DMS114 treated with DMSO at 0.1 percent for 48 hours (cell line): ENCODE data around the gene PRDM15.

Experiments
- DNase-seq: peaks from one replicate; lab custom pipeline; 2025; ENCODE audit not compliant: unreplicated experiment; lab: John Stamatoyannopoulos, UW

Gene PRDM15

GRCh38 chr21:41766883-41767605 lies 112.1 kb downstream of the PRDM15 start, which contains the start of gene RIPK4:
Gene RIPK4 (minus strand): TSS chr21:41767052. CDS start chr21:41767041, 11 bp downstream.
- DNase-seq = no peak

DNA sequence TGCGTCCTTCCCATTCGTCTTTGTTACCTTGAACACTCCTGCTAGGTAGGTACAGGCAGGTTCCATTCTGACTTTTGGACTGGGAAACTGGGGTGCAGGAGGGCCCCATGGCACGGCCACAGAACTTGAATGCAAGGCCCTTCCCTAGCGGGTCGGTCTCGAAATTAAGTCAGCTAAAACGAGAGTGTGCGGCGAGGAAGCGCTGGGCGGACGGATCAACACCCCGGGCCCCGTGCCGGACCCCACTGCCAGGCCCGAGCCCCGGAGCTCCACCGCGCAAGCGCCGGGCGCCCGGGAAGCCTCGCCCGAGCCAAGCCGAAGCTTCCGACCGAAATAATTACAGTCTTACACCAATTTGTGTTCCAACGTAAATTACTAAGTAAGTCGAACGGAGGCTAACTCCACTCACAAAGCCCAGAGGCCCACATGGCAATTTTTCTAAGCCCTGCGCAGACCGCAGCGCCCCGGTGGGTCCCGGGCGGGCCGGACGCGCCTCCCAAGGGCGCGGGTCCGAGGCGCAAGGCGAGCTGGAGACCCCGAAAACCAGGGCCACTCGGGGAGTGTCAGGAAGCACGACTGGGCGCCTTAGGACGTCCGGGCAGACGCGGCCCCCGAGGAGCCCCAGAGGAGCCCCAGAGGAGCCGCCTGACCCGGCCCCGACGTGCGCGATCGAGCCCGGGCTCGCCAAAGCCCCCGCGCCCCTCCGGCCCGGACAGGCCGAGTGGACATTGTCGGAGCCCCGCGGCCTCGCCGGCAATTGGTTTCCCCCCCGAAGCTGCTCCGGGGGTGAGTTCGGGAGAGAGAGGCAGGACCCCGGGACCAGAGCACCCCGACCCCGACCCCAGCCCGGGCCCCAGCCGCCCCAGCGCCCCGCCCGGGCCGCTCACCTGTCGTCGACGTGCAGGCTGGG lies 112.9 kb downstream of the PRDM15 start:
- no peak for DNase-seq

- no peak for DNase-seq
Observed at GRCh38 chr21:41765420-41765821, 113.7 kb downstream of the PRDM15 start.

DNA sequence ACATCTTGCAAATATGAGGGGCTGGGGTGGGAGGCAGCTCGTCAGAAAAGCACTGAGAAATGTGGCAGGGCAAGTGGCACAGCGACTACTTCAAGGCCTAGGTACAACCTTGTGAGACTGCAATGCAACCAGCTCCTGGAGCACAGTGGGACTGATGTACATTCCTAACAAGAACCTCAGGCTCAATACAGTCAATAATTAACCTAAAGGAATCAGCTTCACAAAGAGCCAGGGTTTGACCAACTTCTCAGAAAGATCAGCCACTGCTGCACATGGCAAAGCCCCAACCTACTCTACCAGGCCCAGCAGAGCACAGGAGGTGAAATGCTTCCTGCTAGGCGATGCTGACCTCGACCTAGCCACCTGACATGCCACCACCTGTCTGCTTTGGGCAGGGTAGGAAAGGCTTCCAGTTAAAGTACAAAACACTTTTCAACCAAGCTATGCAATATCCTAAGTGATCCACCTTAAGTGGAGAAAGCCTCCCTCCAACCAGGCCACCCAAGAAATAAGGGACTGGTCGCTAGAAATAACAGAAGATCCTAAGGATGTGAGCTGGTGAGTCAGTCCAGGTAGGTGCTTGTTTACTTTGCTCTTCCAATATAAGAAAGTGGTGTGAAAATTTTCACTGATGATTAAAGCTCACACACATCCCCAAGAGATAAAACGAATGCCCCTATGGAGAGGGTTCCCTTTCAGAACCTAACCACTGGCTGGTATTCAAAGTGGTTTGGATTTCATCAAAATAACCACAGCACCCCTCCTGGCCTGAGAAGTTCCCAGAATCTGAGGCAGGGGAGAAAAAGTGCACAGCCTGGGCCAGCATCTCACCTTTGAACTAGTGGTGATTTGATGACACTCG lies 114.4 kb downstream of the PRDM15 start:
- no peak for DNase-seq

GRCh38 chr21:41763996-41764395 lies 115.1 kb downstream of the PRDM15 start:
- DNase-seq = no peak

DNA sequence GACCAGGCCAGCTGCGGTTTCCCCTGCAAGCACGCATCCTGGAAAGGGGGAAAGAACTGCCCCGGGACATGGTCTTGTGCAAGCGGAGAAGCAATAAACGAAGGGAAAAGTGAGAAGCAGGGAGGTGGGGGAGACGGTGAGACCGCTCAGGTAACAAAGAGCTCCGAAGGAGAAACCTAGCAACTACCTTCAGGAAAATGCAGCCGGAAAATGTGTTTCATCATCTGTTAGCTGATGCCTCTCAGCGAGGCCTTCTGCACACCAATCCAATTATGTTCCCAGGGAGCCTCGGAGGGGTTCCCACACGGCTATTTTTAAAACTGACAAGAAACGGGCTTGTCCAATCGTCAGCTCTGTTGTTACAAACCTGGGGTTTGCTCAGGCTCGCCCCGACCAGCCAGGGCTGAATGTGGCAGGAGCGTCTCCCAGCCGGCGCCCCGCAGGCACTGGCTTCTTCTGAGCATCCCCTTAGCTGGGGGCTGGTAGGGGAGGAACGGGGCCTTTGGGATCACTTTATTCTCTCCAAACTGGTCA lies 115.7 kb downstream of the PRDM15 start:
- no peak for DNase-seq

DNA sequence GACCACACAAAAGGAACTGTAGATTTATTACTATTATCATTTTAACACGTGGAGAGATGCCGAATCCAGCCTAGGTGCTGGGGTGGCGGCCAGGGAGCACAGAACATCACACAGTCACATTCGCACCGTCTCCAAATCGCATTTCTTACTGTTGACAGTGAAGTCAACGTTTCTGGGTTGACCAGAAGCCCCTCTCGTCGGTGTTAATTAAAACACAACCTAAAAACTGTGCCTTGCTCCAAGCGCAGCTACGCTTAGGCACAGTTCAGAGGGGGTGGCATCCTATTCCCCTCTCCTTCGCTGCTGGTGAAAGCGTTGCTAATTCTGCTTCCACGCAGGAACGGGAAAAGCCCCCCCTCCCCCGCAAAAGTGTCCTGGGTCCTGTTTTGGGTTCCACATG lies 116.4 kb downstream of the PRDM15 start:
- DNase-seq = no peak

GRCh38 chr21:41761934-41762635 lies 117.1 kb downstream of the PRDM15 start:
- DNase-seq = no peak

- DNase-seq = no peak
Observed at GRCh38 chr21:41761211-41761933, 117.8 kb downstream of the PRDM15 start.

GRCh38 chr21:41760411-41760810 lies 118.7 kb downstream of the PRDM15 start:
- no peak for DNase-seq

DNA sequence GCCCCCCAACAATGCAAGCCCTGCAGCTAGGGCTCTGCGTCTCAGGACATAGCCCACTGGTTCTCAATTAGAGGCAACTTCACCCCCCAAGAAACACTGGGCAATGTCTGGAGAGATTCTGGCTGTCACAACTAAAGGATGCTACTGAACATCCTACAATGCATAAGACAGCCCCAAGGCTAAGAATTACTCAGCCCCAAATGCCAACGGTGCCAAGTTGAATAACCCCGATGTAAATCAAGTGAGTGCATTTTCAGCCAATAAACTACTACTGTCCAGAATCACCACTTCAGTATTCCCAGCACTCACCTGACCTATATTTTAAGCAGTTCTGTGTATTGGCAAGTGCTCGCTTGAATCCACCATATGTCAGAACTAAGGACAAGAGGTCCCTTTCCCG lies 119.2 kb downstream of the PRDM15 start:
- DNase-seq = no peak

- no peak for DNase-seq
Observed at GRCh38 chr21:41759214-41759840, 119.8 kb downstream of the PRDM15 start.

- DNase-seq = no peak
Observed at GRCh38 chr21:41758550-41758949, 120.6 kb downstream of the PRDM15 start.

- no peak for DNase-seq
Observed at GRCh38 chr21:41755934-41756773, 123.0 kb downstream of the PRDM15 start.

- no peak for DNase-seq
Observed at GRCh38 chr21:41755258-41755933, 123.7 kb downstream of the PRDM15 start.

- DNase-seq = no peak
Observed at GRCh38 chr21:41754479-41754891, 124.7 kb downstream of the PRDM15 start.

DNA sequence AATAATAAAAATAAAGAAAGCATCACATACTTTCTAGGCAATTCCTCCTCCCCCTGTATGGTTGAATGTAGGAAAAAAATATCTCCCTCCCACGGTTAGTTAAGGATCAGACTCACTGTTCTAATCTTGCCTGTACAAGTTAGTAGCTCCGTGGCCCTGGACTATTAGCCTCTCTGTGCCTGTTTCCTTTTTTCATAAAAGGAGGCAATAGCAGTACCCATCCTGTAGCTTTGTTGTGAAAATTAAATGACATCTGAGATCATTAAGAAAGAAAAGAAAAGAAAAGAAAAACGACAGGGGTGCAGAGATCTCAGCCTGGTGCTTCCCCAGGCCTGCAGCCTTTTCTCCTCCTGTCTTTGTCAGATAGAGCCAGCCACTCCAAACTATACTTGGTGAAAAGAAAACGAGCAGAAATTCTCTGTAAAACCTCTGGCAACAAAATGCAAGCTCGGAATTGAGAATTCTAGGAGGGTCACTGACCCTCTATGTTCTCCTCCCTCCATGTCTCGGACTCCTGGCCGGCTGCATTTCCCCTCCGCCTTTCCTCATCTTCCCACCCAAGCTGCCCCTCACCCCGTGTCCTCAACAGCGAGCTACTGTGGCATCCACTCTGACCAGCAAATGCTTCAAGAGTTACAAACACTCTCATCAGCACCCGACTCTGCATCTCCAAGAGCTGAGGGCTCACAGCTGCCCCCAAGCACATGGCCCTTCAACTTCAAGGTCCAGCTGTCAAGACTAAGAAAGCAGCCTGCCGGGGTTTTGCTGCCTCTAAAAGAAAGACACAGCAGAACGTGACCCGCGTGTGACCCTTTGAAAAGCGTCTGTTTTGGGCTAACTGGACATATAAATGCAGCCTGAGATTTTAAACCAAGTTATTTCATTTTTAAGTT lies 125.9 kb downstream of the PRDM15 start:
- no peak for DNase-seq
